Activated CD8-positive, alpha-beta T cell treated with anti-CD3 and anti-CD28 coated beads for 36 hours (primary cell): ENCODE measurements around the gene PLCG2. TPM values are rescaled to one million over a fixed set of nuclear protein-coding genes. Genes with fewer than 3 reads are reported as not detected.

ENCODE experiments used
- ATAC-seq: fragments of 200-7000 bp; cut with Tn5 transposase; one replicate; pipeline ENCODE4 v1.10.0; 2021; ENCODE audit warnings: mild to moderate bottlenecking, moderate library complexity
- CTCF ChIA-PET: fragments of 350-600 bp; sonication (Branson Sonifier 250); formaldehyde crosslinking; loops from one replicate; lab custom pipeline; 2021; ENCODE audit warnings: antibody characterized with exemption; lab: Charles Lee
- POLR2A ChIA-PET: fragments of 350-600 bp; sonication (Branson Sonifier 250); formaldehyde crosslinking; loops from one replicate; lab custom pipeline; 2021; ENCODE audit warnings: antibody characterized with exemption; lab: Charles Lee
- DNase-seq: peaks from one replicate; pipeline ENCODE4 v3.0.0-alpha.2; 2020
- H3K27ac Mint-ChIP-seq: one replicate; pipeline ENCODE4 v1.8.0; 2021; ENCODE audit warnings: mild to moderate bottlenecking, mixed read lengths
- H3K27me3 Mint-ChIP-seq: one replicate; pipeline ENCODE4 v1.8.0; 2021; ENCODE audit warnings: mixed read lengths
- H3K36me3 Mint-ChIP-seq: one replicate; pipeline ENCODE4 v1.8.0; 2021; ENCODE audit warnings: low read depth, mixed read lengths
- H3K4me1 Mint-ChIP-seq: one replicate; pipeline ENCODE4 v1.8.0; 2021; ENCODE audit warnings: low read depth, mixed read lengths
- H3K4me3 Mint-ChIP-seq: one replicate; pipeline ENCODE4 v1.8.0; 2021; ENCODE audit warnings: mild to moderate bottlenecking, moderate library complexity, mixed read lengths
- H3K9me3 Mint-ChIP-seq: one replicate; pipeline ENCODE4 v1.8.0; 2021; ENCODE audit warnings: mixed read lengths
- intact Hi-C: fragments of 100-400 bp; cut with micrococcal nuclease; formaldehyde crosslinking; loops from one replicate; pipeline ENCODE4 v1.10.0; 2022
- total RNA-seq, 2 experiments: library from RNA; stranded (reverse); gene quantifications; one replicate each; pipeline ENCODE4 v1.2.3, GENCODE V29; 2021
- TF ChIP-seq, protein P1 (sequence below): fragments of 200-600 bp; IDR thresholded peaks from one replicate; pipeline ENCODE4 v1.8.0; 2022; ENCODE audit warnings: antibody characterized with exemption, mild to moderate bottlenecking

PLCG2 gene
- total RNA-seq, 2 experiments from 2014 or later: 12.7 to 13.7 TPM

DNA sequence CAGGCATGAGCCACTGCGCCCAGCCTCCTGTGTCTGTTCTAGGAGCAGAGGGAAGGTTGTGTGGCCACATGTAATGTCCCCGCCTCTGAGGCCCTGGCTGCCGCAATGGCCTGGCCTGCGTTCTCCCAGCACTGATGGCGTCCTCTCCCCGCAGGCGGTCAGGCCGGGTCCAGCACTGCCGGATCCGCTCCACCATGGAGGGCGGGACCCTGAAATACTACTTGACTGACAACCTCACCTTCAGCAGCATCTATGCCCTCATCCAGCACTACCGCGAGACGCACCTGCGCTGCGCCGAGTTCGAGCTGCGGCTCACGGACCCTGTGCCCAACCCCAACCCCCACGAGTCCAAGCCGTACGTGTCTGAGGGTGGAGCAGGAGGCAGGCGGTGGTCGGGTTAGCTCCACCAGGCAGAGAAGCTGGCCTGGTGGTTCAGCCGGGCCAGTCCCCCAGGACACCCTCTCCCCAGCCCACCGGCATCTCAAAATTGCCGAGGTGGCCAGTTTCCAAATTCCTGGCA, 131.3 kb downstream of the PLCG2 start:
- TF ChIP-seq, protein P1, sequence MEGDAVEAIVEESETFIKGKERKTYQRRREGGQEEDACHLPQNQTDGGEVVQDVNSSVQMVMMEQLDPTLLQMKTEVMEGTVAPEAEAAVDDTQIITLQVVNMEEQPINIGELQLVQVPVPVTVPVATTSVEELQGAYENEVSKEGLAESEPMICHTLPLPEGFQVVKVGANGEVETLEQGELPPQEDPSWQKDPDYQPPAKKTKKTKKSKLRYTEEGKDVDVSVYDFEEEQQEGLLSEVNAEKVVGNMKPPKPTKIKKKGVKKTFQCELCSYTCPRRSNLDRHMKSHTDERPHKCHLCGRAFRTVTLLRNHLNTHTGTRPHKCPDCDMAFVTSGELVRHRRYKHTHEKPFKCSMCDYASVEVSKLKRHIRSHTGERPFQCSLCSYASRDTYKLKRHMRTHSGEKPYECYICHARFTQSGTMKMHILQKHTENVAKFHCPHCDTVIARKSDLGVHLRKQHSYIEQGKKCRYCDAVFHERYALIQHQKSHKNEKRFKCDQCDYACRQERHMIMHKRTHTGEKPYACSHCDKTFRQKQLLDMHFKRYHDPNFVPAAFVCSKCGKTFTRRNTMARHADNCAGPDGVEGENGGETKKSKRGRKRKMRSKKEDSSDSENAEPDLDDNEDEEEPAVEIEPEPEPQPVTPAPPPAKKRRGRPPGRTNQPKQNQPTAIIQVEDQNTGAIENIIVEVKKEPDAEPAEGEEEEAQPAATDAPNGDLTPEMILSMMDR: no peak
- Mint-ChIP-seq H3K27me3 (no peaks in the 10 kb centered on the region), H3K27ac (no peak overlapping the region), H3K4me1 (no peaks in the 10 kb centered on the region), H3K4me3 (no peak overlapping the region), H3K9me3 (no peaks in the 10 kb centered on the region), H3K36me3 (no peaks in the 10 kb centered on the region)
- intact Hi-C loops: no loop called here
- DNase-seq (no peak), ATAC-seq (no peak)
- ChIA-PET POLR2A (no interaction called here), CTCF (no interaction called here)

DNA sequence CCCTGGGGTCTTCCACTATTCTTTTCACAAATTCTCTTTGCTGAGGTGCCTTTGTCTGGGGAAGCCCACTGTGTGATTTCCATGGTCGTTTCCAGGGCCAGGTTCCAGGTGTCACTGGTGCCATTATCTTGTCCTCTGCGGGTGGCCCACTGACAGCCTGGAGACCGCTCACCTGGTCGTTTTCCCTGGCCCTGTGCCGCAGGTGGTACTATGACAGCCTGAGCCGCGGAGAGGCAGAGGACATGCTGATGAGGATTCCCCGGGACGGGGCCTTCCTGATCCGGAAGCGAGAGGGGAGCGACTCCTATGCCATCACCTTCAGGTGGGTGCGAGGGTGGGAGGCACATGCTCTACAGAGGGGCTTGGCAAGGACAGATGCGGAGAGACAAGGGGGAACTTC, 133.3 kb downstream of the PLCG2 start:
- intact Hi-C loops: no loop called here
- Mint-ChIP-seq H3K4me1 (no peaks in the 10 kb centered on the region), H3K4me3 (no peak overlapping the region), H3K27ac (no peak overlapping the region), H3K36me3 (no peaks in the 10 kb centered on the region), H3K27me3 (no peaks in the 10 kb centered on the region), H3K9me3 (no peaks in the 10 kb centered on the region)
- CTCF ChIA-PET: no interaction called here
- POLR2A ChIA-PET: no interaction called here
- TF ChIP-seq, protein P1: no peak
- ATAC-seq: no peak
- DNase-seq: no peak

DNA sequence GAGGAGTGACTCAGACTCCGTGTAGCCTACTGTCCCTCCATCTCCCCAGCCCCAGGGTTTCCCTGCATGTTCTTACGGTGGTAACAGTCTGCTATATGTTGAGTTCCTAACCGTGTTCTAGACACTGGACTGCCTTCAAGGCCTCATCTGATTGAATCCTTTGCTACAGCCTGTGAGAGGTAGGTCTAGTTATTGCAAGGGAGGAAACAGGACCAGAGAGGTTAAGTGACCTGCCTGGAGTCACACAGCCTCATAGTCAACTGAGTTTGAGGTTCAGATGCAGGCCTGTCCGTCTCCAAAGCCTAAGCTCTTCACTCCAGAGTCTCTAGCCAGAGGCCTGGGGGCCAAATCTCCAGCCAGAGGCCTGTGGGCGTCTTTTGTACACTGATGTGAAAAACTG, 134.1 kb downstream of the PLCG2 start:
- TF ChIP-seq, protein P1: no peak
- intact Hi-C loops: no loop called here
- ChIA-PET POLR2A (no interaction called here), CTCF (no interaction called here)
- Mint-ChIP-seq H3K27me3 (no peaks in the 10 kb centered on the region), H3K4me1 (no peaks in the 10 kb centered on the region), H3K27ac (no peak overlapping the region), H3K4me3 (no peak overlapping the region), H3K36me3 (no peaks in the 10 kb centered on the region), H3K9me3 (no peaks in the 10 kb centered on the region)
- ATAC-seq (no peak), DNase-seq (no peak)

DNA sequence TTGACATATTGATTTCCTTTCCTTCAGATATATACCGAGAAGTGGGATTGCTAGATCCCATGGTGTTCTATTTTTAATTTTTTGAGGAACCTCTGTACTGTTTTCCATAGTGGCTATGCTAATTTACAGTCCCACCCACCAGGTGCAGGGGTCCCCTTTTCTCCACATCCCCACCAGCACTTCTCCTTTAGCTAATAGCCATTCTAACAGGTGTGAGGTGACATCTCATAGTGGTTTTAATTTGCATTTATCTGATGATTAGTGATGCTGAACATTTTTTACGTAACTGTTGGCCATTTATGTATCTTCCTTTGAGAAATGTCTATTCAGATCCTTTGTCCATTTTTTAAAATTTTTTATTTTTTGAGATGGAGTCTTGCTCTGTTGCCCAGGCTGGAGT, 138.3 kb downstream of the PLCG2 start:
- CTCF ChIA-PET: no interaction called here
- Mint-ChIP-seq H3K27ac (no peak overlapping the region), H3K4me3 (no peak overlapping the region), H3K4me1 (no peaks in the 10 kb centered on the region), H3K9me3 (no peaks in the 10 kb centered on the region), H3K27me3 (no peaks in the 10 kb centered on the region), H3K36me3 (no peaks in the 10 kb centered on the region)
- TF ChIP-seq, protein P1: no peak
- ATAC-seq: no peak
- no peak for DNase-seq
- intact Hi-C loops: no loop called here
- POLR2A ChIA-PET: no interaction called here

DNA sequence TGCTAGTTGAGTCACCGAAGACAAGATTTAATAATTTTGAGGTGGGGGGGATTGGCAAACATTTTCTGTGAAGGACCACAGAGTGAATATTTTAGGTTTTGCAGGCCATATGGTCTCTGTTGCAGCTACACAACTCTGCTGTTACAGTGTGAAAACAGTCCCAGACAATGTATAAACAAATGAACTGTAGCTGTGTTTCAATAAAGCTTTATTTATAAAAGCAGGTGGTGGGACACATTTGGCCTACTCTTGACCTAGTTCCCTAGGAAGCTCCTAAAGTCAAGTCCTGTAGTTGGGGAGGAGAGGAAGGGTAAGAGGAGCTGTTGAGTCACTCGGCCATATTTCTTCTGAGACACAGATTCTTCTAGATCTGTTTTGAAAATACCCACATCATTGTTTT, 139.8 kb downstream of the PLCG2 start:
- intact Hi-C loops: no loop called here
- POLR2A ChIA-PET: no interaction called here
- CTCF ChIA-PET: interaction anchor here (0.7 to 1.3 kb wide), 2 partner anchors 14 to 33 kb away, joined by 3 read pairs; no protein-coding TSS in a partner anchor
- H3K4me3 Mint-ChIP-seq: no peak overlapping the region
- TF ChIP-seq, protein P1: no peak
- no peaks in the 10 kb centered on the region for H3K4me1 Mint-ChIP-seq
- ATAC-seq (no peak), DNase-seq (no peak)
- H3K27me3 Mint-ChIP-seq: no peaks in the 10 kb centered on the region
- no peaks in the 10 kb centered on the region for H3K36me3 Mint-ChIP-seq
- no peak overlapping the region for H3K27ac Mint-ChIP-seq
- no peaks in the 10 kb centered on the region for H3K9me3 Mint-ChIP-seq
